ENCODE data around the gene GUCY2C. TPM values are rescaled to one million over a fixed set of nuclear protein-coding genes. Genes with fewer than 3 reads are reported as not detected.

The GUCY2C gene
- total RNA-seq, 1 experiment from 2014 or later: 1.9 TPM

DNA sequence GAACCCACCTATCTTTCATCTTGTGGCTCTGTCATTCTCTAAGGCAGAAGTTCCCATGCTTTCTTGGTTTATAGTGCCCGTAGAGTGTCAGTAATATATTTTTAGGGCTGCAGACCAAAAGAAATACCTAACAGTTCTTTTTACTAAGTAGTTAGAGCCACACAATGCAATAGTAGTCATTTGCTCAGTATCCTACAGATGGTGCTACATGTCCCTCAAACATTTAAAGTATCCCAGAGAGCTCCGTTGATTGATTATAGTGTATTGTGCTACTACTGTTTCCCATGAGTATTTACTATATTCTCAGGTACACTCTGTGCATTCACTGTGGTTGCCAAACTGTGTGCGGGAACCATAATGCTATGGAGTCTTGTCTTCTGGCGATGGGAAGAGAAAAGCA is 124.0 kb downstream of the GUCY2C start:
- H3K4me3 Mint-ChIP-seq: no peak overlapping the region
- peaks cover 0 to 3% (median 0%) of the 10 kb centered on the region in 3 experiments; a peak in 1 of 7 replicates for H3K36me3 Mint-ChIP-seq (ENCODE audit: insufficient read depth in 1 of 3, low read depth in 3 of 3)
- H3K27ac ChIP-seq (ENCODE audit: insufficient read length, low read depth, low read length): no peak overlapping the region
- no peak overlapping the region for H3K27ac Mint-ChIP-seq
- H4K8ac ChIP-seq (replicated peaks; ENCODE audit: insufficient read length, low read depth, low read length): no peak overlapping the region
- peaks cover 6% of the 10 kb centered on the region; the same call in 1 of the 2 replicates for H3K4me1 ChIP-seq (ENCODE audit: insufficient read depth, low read length)
- TF ChIP-seq, protein P1, sequence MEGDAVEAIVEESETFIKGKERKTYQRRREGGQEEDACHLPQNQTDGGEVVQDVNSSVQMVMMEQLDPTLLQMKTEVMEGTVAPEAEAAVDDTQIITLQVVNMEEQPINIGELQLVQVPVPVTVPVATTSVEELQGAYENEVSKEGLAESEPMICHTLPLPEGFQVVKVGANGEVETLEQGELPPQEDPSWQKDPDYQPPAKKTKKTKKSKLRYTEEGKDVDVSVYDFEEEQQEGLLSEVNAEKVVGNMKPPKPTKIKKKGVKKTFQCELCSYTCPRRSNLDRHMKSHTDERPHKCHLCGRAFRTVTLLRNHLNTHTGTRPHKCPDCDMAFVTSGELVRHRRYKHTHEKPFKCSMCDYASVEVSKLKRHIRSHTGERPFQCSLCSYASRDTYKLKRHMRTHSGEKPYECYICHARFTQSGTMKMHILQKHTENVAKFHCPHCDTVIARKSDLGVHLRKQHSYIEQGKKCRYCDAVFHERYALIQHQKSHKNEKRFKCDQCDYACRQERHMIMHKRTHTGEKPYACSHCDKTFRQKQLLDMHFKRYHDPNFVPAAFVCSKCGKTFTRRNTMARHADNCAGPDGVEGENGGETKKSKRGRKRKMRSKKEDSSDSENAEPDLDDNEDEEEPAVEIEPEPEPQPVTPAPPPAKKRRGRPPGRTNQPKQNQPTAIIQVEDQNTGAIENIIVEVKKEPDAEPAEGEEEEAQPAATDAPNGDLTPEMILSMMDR (conservative IDR thresholded peaks at IDR 0.05): peak; percentile 50; the same call in 2 of the 3 replicates
- no peak overlapping the region for H3K14ac ChIP-seq (ENCODE audit: insufficient read depth, low read length)
- H3T11ph ChIP-seq (ENCODE audit: low read length): no peak overlapping the region
- no peak overlapping the region for H3K4ac ChIP-seq (ENCODE audit: low read depth, low read length)
- H4K5ac ChIP-seq (ENCODE audit: insufficient read length, low read depth, low read length): no peak overlapping the region
- no peaks in the 10 kb centered on the region for H3K79me1 ChIP-seq (ENCODE audit: insufficient read depth, low read depth, low read length, poor library complexity, severe bottlenecking)
- H3K27me3 ChIP-seq (ENCODE audit: insufficient read depth, low read length): no peaks in the 10 kb centered on the region; the same call in 1 of the 2 replicates
- no peak overlapping the region for H3K18ac ChIP-seq (ENCODE audit: insufficient read length, low read depth, low read length)
- H3K9me3 Mint-ChIP-seq: no peaks in the 10 kb centered on the region
- H2AK5ac ChIP-seq (ENCODE audit: insufficient read length, low read length): no peak overlapping the region
- DNase-seq: no peak
- no peak overlapping the region for H3K56ac ChIP-seq (ENCODE audit: insufficient read length, low read depth, low read length)
- no peak overlapping the region for H2BK120ac ChIP-seq (ENCODE audit: low read depth, low read length, poor library complexity, severe bottlenecking)
- H3K9me3 ChIP-seq (ENCODE audit: control insufficient read depth, low read depth, low read length): no peaks in the 10 kb centered on the region
- no peaks in the 10 kb centered on the region for H3K79me2 ChIP-seq (ENCODE audit: insufficient read depth, low read length)
- H3K23ac ChIP-seq (ENCODE audit: insufficient read length, low read depth, low read length): no peak overlapping the region
- no peaks in the 10 kb centered on the region for H4K20me1 ChIP-seq (ENCODE audit: control insufficient read depth, insufficient read depth, insufficient read length)
- no peak overlapping the region for H2AFZ ChIP-seq (ENCODE audit: low read length)
- no peak overlapping the region for H2BK12ac ChIP-seq (ENCODE audit: insufficient read length, low read depth, low read length)
- no peak overlapping the region for H4K91ac ChIP-seq (ENCODE audit: insufficient read length, low read depth, low read length)
- no peak overlapping the region for H3K4me2 ChIP-seq (ENCODE audit: insufficient read depth, insufficient read length, low read length)
- no peak overlapping the region for H2BK20ac ChIP-seq (ENCODE audit: low read depth, low read length, poor library complexity, severe bottlenecking)
- peaks cover 7% of the 10 kb centered on the region for H3K27me3 Mint-ChIP-seq (ENCODE audit: low read depth)
- H2BK15ac ChIP-seq (ENCODE audit: low read depth, low read length): no peak overlapping the region
- no peak overlapping the region for H2BK5ac ChIP-seq (ENCODE audit: insufficient read length, low read length)
- peaks cover 7 to 19% of the 10 kb centered on the region in 2 experiments for H3K4me1 Mint-ChIP-seq
- WGBS (ENCODE audit: extremely low coverage, insufficient read length, low lambda C conversion rate): no CpG with 5 or more reads among the region's 4 CpGs
- no peak overlapping the region for H3K9ac ChIP-seq (ENCODE audit: extremely low read depth, insufficient read length, low read length)
- H3K23me2 ChIP-seq (ENCODE audit: insufficient read length, low read depth, low read length, poor library complexity, severe bottlenecking): no peaks in the 10 kb centered on the region

Measured in H9 (cell line).